ENCODE measurements around the gene PSMC4.

Gene PSMC4

GRCh38 chr19:39966617-39967016 lies 4.3 kb upstream of the PSMC4 start:
- no peak for TF ChIP-seq BACH2 (CRISPR knock-in tag; IDR thresholded peaks at IDR 0.05; ENCODE audit: borderline replicate concordance)
- TF ChIP-seq OSR1 (CRISPR knock-in tag; IDR thresholded peaks at IDR 0.05): no peak
- TF ChIP-seq ESRRG (CRISPR knock-in tag; IDR thresholded peaks at IDR 0.05): no peak
- TF ChIP-seq RARB (CRISPR knock-in tag; IDR thresholded peaks at IDR 0.05): no peak
- no peak for TF ChIP-seq ZNF8 (CRISPR knock-in tag; IDR thresholded peaks at IDR 0.05)
- no peak for TF ChIP-seq GLIS3 (CRISPR knock-in tag; IDR thresholded peaks at IDR 0.05)
- no peak for TF ChIP-seq PPARA (CRISPR knock-in tag; IDR thresholded peaks at IDR 0.05; ENCODE audit: borderline replicate concordance)
- no peak for TF ChIP-seq ZC3H10 (CRISPR knock-in tag; IDR thresholded peaks at IDR 0.05)
- TF ChIP-seq ZNF565 (CRISPR knock-in tag; conservative IDR thresholded peaks at IDR 0.05; ENCODE audit: low read depth): no peak
- TF ChIP-seq TOX (CRISPR knock-in tag; IDR thresholded peaks at IDR 0.05; ENCODE audit: borderline replicate concordance): no peak
- TF ChIP-seq CREB5 (CRISPR knock-in tag; IDR thresholded peaks at IDR 0.05; ENCODE audit: low read depth): no peak
- TF ChIP-seq, protein P1, sequence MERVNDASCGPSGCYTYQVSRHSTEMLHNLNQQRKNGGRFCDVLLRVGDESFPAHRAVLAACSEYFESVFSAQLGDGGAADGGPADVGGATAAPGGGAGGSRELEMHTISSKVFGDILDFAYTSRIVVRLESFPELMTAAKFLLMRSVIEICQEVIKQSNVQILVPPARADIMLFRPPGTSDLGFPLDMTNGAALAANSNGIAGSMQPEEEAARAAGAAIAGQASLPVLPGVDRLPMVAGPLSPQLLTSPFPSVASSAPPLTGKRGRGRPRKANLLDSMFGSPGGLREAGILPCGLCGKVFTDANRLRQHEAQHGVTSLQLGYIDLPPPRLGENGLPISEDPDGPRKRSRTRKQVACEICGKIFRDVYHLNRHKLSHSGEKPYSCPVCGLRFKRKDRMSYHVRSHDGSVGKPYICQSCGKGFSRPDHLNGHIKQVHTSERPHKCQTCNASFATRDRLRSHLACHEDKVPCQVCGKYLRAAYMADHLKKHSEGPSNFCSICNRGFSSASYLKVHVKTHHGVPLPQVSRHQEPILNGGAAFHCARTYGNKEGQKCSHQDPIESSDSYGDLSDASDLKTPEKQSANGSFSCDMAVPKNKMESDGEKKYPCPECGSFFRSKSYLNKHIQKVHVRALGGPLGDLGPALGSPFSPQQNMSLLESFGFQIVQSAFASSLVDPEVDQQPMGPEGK (CRISPR knock-in tag; IDR thresholded peaks at IDR 0.05; ENCODE audit: borderline replicate concordance): no peak
- TF ChIP-seq ZFP3 (CRISPR knock-in tag; IDR thresholded peaks at IDR 0.05): no peak
- no peak for TF ChIP-seq ZFP30 (CRISPR knock-in tag; IDR thresholded peaks at IDR 0.05)
- ATAC-seq: no peak

GRCh38 chr19:39967561-39967960 lies 3.4 kb upstream of the PSMC4 start:
- TF ChIP-seq TOX (CRISPR knock-in tag; IDR thresholded peaks at IDR 0.05; ENCODE audit: borderline replicate concordance): no peak
- TF ChIP-seq RARB (CRISPR knock-in tag; IDR thresholded peaks at IDR 0.05): no peak
- no peak for TF ChIP-seq ARNTL (CRISPR knock-in tag; IDR thresholded peaks at IDR 0.05; ENCODE audit: borderline replicate concordance, low read depth)
- TF ChIP-seq TCF4 (CRISPR knock-in tag; IDR thresholded peaks at IDR 0.05; ENCODE audit: borderline replicate concordance): no peak
- no peak for TF ChIP-seq ISL1 (CRISPR knock-in tag; IDR thresholded peaks at IDR 0.05)
- TF ChIP-seq GLIS3 (CRISPR knock-in tag; IDR thresholded peaks at IDR 0.05): no peak
- no peak for TF ChIP-seq ZNF565 (CRISPR knock-in tag; conservative IDR thresholded peaks at IDR 0.05; ENCODE audit: low read depth)
- no peak for TF ChIP-seq CSDC2 (CRISPR knock-in tag; IDR thresholded peaks at IDR 0.05)
- TF ChIP-seq ZFP3 (CRISPR knock-in tag; IDR thresholded peaks at IDR 0.05): no peak
- TF ChIP-seq OSR1 (CRISPR knock-in tag; IDR thresholded peaks at IDR 0.05): no peak
- TF ChIP-seq, protein P2, sequence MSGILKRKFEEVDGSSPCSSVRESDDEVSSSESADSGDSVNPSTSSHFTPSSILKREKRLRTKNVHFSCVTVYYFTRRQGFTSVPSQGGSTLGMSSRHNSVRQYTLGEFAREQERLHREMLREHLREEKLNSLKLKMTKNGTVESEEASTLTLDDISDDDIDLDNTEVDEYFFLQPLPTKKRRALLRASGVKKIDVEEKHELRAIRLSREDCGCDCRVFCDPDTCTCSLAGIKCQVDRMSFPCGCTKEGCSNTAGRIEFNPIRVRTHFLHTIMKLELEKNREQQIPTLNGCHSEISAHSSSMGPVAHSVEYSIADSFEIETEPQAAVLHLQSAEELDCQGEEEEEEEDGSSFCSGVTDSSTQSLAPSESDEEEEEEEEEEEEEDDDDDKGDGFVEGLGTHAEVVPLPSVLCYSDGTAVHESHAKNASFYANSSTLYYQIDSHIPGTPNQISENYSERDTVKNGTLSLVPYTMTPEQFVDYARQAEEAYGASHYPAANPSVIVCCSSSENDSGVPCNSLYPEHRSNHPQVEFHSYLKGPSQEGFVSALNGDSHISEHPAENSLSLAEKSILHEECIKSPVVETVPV (CRISPR knock-in tag; IDR thresholded peaks at IDR 0.05): no peak
- TF ChIP-seq, protein P1 (CRISPR knock-in tag; IDR thresholded peaks at IDR 0.05; ENCODE audit: borderline replicate concordance): no peak
- TF ChIP-seq ZFP30 (CRISPR knock-in tag; IDR thresholded peaks at IDR 0.05): no peak
- TF ChIP-seq CREB5 (CRISPR knock-in tag; IDR thresholded peaks at IDR 0.05; ENCODE audit: low read depth): no peak
- ATAC-seq: no peak

- no peak for ATAC-seq
Observed at GRCh38 chr19:39968789-39969188, 2.2 kb upstream of the PSMC4 start.

More at GRCh38 chr19:39968789-39969188, 2.2 kb upstream of the PSMC4 start:
- no peak for TF ChIP-seq TSHZ2 (CRISPR knock-in tag; IDR thresholded peaks at IDR 0.05)

Data from SK-N-SH treated with all-trans-retinoic acid at 6 μM for 48 hours (cell line).